Stimulated activated naive CD8-positive, alpha-beta T cell treated with anti-CD3 and anti-CD28 coated beads, Interleukin-15, amount 100 ng/mL, for 72 hours (primary cell): ENCODE data around the gene GSTK1.

Experiments
- ATAC-seq: fragments of 150-1000 bp; cut with Tn5 transposase; 2 replicates; pipeline ENCODE4 v1.10.0; 2021; ENCODE audit warnings: mild to moderate bottlenecking, moderate library complexity
- DNase-seq, 2 donors: peaks; one replicate each; pipeline ENCODE4 v3.0.0; 2021 to 2022
- H3K27ac Mint-ChIP-seq, 2 donors: one replicate each; pipeline ENCODE4 v1.8.0; 2022; ENCODE audit warnings: mild to moderate bottlenecking in 2 of 2, mixed read lengths in 2 of 2, moderate library complexity in 2 of 2
- H3K27me3 Mint-ChIP-seq: one replicate; pipeline ENCODE4 v1.8.0; 2022; ENCODE audit warnings: mixed read lengths
- H3K4me1 Mint-ChIP-seq: one replicate; pipeline ENCODE4 v1.8.0; 2022; ENCODE audit warnings: mild to moderate bottlenecking, mixed read lengths
- H3K4me3 Mint-ChIP-seq, 2 donors: one replicate each; pipeline ENCODE4 v1.8.0; 2022; ENCODE audit warnings: mild to moderate bottlenecking in 2 of 2, mixed read lengths in 2 of 2, moderate library complexity in 1 of 2
- H3K9me3 Mint-ChIP-seq, 2 donors: one replicate each; pipeline ENCODE4 v1.8.0; 2022; ENCODE audit warnings: mixed read lengths in 2 of 2

GSTK1 gene

GRCh38 chr7:143290293-143290692 lies 27.1 kb downstream of the GSTK1 start:
- no peaks in the 10 kb centered on the region for H3K27me3 Mint-ChIP-seq

GRCh38 chr7:143292876-143293275 lies 29.6 kb downstream of the GSTK1 start:
- Mint-ChIP-seq H3K9me3 (peaks cover under 1 to 1% of the 10 kb centered on the region in 2 donors), H3K4me3 (no peak overlapping the region), H3K27me3 (no peaks in the 10 kb centered on the region), H3K4me1 (peaks cover 62% of the 10 kb centered on the region), H3K27ac (no peak overlapping the region)
- ATAC-seq (no peak), DNase-seq (no peak)

More at GRCh38 chr7:143290293-143290692, 27.1 kb downstream of the GSTK1 start:
- ATAC-seq, result no peak
- Mint-ChIP-seq H3K27ac (peak overlapping the region in 1 of 2 donors; percentile 10), H3K9me3 (peaks cover 4 to 5% of the 10 kb centered on the region in 2 donors), H3K4me3 (peak overlapping the region; percentile 94 to 97), H3K4me1 (peaks cover 61% of the 10 kb centered on the region)
- DNase-seq, result no peak

GRCh38 chr7:143295870-143296269 lies 32.6 kb downstream of the GSTK1 start:
- no peak for ATAC-seq
- Mint-ChIP-seq H3K27ac (no peak overlapping the region), H3K4me1 (peaks cover 48% of the 10 kb centered on the region)

GRCh38 chr7:143296686-143297085 lies 33.4 kb downstream of the GSTK1 start:
- H3K4me3 Mint-ChIP-seq, result no peak overlapping the region
- peaks cover 40% of the 10 kb centered on the region for H3K4me1 Mint-ChIP-seq
- ATAC-seq (no peak), DNase-seq (no peak)
- no peaks in the 10 kb centered on the region for H3K27me3 Mint-ChIP-seq
- no peak overlapping the region for H3K27ac Mint-ChIP-seq
- H3K9me3 Mint-ChIP-seq, result no peaks in the 10 kb centered on the region

More at GRCh38 chr7:143295870-143296269, 32.6 kb downstream of the GSTK1 start:
- no peaks in the 10 kb centered on the region for H3K27me3 Mint-ChIP-seq
- H3K9me3 Mint-ChIP-seq, result no peaks in the 10 kb centered on the region
- no peak for DNase-seq
- H3K4me3 Mint-ChIP-seq, result no peak overlapping the region

- H3K9me3 Mint-ChIP-seq, result no peaks in the 10 kb centered on the region
- H3K27ac Mint-ChIP-seq, result no peak overlapping the region
Measured at GRCh38 chr7:143299346-143299745, 36.1 kb downstream of the GSTK1 start.

GRCh38 chr7:143299840-143300239 lies 36.6 kb downstream of the GSTK1 start:
- Mint-ChIP-seq H3K4me1 (peaks cover 31% of the 10 kb centered on the region), H3K27ac (no peak overlapping the region), H3K4me3 (no peak overlapping the region), H3K9me3 (no peaks in the 10 kb centered on the region), H3K27me3 (no peaks in the 10 kb centered on the region)
- peak; percentile 92 for ATAC-seq
- peak; percentile 37 to 47 for DNase-seq

More at GRCh38 chr7:143299346-143299745, 36.1 kb downstream of the GSTK1 start:
- Mint-ChIP-seq H3K27me3 (no peaks in the 10 kb centered on the region), H3K4me1 (peaks cover 31% of the 10 kb centered on the region), H3K4me3 (no peak overlapping the region)
- ATAC-seq, result no peak
- no peak for DNase-seq

GRCh38 chr7:143300959-143301935 lies 38.0 kb downstream of the GSTK1 start:
- Mint-ChIP-seq H3K27me3 (no peaks in the 10 kb centered on the region), H3K4me1 (peaks cover 30% of the 10 kb centered on the region), H3K4me3 (no peak overlapping the region), H3K9me3 (no peaks in the 10 kb centered on the region), H3K27ac (no peak overlapping the region)
- no peak for ATAC-seq
- DNase-seq, result no peak

- ATAC-seq (no peak), DNase-seq (no peak)
- Mint-ChIP-seq H3K27ac (no peak overlapping the region), H3K4me1 (peaks cover 49% of the 10 kb centered on the region), H3K4me3 (no peak overlapping the region), H3K9me3 (no peaks in the 10 kb centered on the region), H3K27me3 (no peaks in the 10 kb centered on the region)
Measured at GRCh38 chr7:143303733-143304132, 40.5 kb downstream of the GSTK1 start.

- DNase-seq, result no peak
- H3K27me3 Mint-ChIP-seq, result no peaks in the 10 kb centered on the region
- no peaks in the 10 kb centered on the region for H3K9me3 Mint-ChIP-seq
- peaks cover 46% of the 10 kb centered on the region for H3K4me1 Mint-ChIP-seq
- no peak overlapping the region for H3K4me3 Mint-ChIP-seq
- peak overlapping the region in 1 of 2 donors; percentile 7 for H3K27ac Mint-ChIP-seq
- peak; percentile 41 for ATAC-seq
Measured at GRCh38 chr7:143304938-143305337, 41.7 kb downstream of the GSTK1 start.

- ATAC-seq (peak; percentile 85), DNase-seq (peak; percentile 57 to 69)
- Mint-ChIP-seq H3K27me3 (no peaks in the 10 kb centered on the region), H3K9me3 (no peaks in the 10 kb centered on the region), H3K4me3 (no peak overlapping the region), H3K4me1 (peaks cover 52% of the 10 kb centered on the region), H3K27ac (peak overlapping the region in 1 of 2 donors; percentile 42)
Measured at GRCh38 chr7:143305423-143306070, 42.3 kb downstream of the GSTK1 start.

- Mint-ChIP-seq H3K4me3 (no peak overlapping the region), H3K4me1 (peaks cover 61% of the 10 kb centered on the region), H3K9me3 (no peaks in the 10 kb centered on the region), H3K27me3 (no peaks in the 10 kb centered on the region), H3K27ac (no peak overlapping the region)
- ATAC-seq (no peak), DNase-seq (no peak)
Measured at GRCh38 chr7:143308632-143309031, 45.4 kb downstream of the GSTK1 start.

GRCh38 chr7:143314127-143314526 lies 50.9 kb downstream of the GSTK1 start:
- H3K4me3 Mint-ChIP-seq, result no peak overlapping the region
- H3K9me3 Mint-ChIP-seq, result no peaks in the 10 kb centered on the region
- peaks cover 20% of the 10 kb centered on the region for H3K4me1 Mint-ChIP-seq
- no peak overlapping the region for H3K27ac Mint-ChIP-seq
- no peak for ATAC-seq
- H3K27me3 Mint-ChIP-seq, result no peaks in the 10 kb centered on the region
- no peak for DNase-seq

GRCh38 chr7:143315776-143316175 lies 52.5 kb downstream of the GSTK1 start, which contains the start of gene CLCN1:
Gene CLCN1, plus strand, starts transcription at chr7:143316111. Its CDS starts 102 bp downstream, at chr7:143316213.
- ATAC-seq (no peak), DNase-seq (no peak)
- no peak within 1 kb of the TSS for H3K27ac Mint-ChIP-seq
- H3K4me1 Mint-ChIP-seq, result peaks cover 6% of the 10 kb centered on the region
- H3K9me3 Mint-ChIP-seq, result no peaks in the 10 kb centered on the region
- no peak within 1 kb of the TSS for H3K4me3 Mint-ChIP-seq
- H3K27me3 Mint-ChIP-seq, result no peaks in the 10 kb centered on the region

GRCh38 chr7:143316492-143316891 lies 53.3 kb downstream of the GSTK1 start:
- no peak for DNase-seq
- ATAC-seq, result no peak
- no peak overlapping the region for H3K27ac Mint-ChIP-seq
- no peak overlapping the region for H3K4me3 Mint-ChIP-seq
- no peaks in the 10 kb centered on the region for H3K27me3 Mint-ChIP-seq
- H3K9me3 Mint-ChIP-seq, result no peaks in the 10 kb centered on the region
- no peaks in the 10 kb centered on the region for H3K4me1 Mint-ChIP-seq

GRCh38 chr7:143318661-143319060 lies 55.4 kb downstream of the GSTK1 start:
- DNase-seq (no peak), ATAC-seq (no peak)
- H3K27me3 Mint-ChIP-seq, result no peaks in the 10 kb centered on the region
- peak overlapping the region in 1 of 2 donors; percentile 44 for H3K27ac Mint-ChIP-seq
- H3K4me1 Mint-ChIP-seq, result no peaks in the 10 kb centered on the region
- H3K9me3 Mint-ChIP-seq, result no peaks in the 10 kb centered on the region
- H3K4me3 Mint-ChIP-seq, result no peak overlapping the region
